HG03139 (cell line): ENCODE data around the gene HOXA2.

Experiments used
- ATAC-seq: cut with Tn5 transposase; IDR thresholded peaks from one replicate; pipeline ENCODE4 v1.9.1; 2021; ENCODE audit not compliant: unreplicated experiment

The HOXA2 gene

GRCh38 chr7:27112955-27113949, 10.8 kb upstream of the HOXA2 start:
- no peak for ATAC-seq

GRCh38 chr7:27112361-27112760, 9.9 kb upstream of the HOXA2 start:
- ATAC-seq = no peak

- ATAC-seq = no peak
Measured at GRCh38 chr7:27111751-27112277, 9.3 kb upstream of the HOXA2 start.

GRCh38 chr7:27111042-27111750, 8.7 kb upstream of the HOXA2 start:
- ATAC-seq = no peak

GRCh38 chr7:27110186-27111031, 7.9 kb upstream of the HOXA2 start:
- ATAC-seq = no peak

- no peak for ATAC-seq
Measured at GRCh38 chr7:27109466-27110185, 7.1 kb upstream of the HOXA2 start.

GRCh38 chr7:27108390-27109127, 6.1 kb upstream of the HOXA2 start:
- ATAC-seq = no peak

GRCh38 chr7:27107391-27108381, 5.2 kb upstream of the HOXA2 start:
- ATAC-seq = no peak

- no peak for ATAC-seq
Measured at GRCh38 chr7:27106901-27107240, 4.4 kb upstream of the HOXA2 start.

GRCh38 chr7:27106181-27106900, 3.9 kb upstream of the HOXA2 start:
- no peak for ATAC-seq

- ATAC-seq = no peak
Measured at GRCh38 chr7:27105301-27106031, 3.0 kb upstream of the HOXA2 start.

- ATAC-seq = no peak
Measured at GRCh38 chr7:27104341-27105058, 2.0 kb upstream of the HOXA2 start.

- no peak for ATAC-seq
Measured at GRCh38 chr7:27103489-27104226, 1.2 kb upstream of the HOXA2 start.

- ATAC-seq = no peak
Measured at GRCh38 chr7:27101957-27102580, 414 bp downstream of the HOXA2 start.

GRCh38 chr7:27101171-27101956, 1.1 kb downstream of the HOXA2 start:
- no peak for ATAC-seq
